Measurements from ENCODE around the gene UNC79. TPM values are rescaled to one million over a fixed set of nuclear protein-coding genes. Genes with fewer than 3 reads are reported as not detected.

Gene UNC79
- total and polyA plus RNA-seq, 3 donors from 2014 or later: 4.3 to 10.7 (median 5.5) TPM

- Histone ChIP-seq H3K36me3 (ENCODE audit: low read depth, missing control alignments) (no peaks in the 10 kb centered on the region), H3K4me3 (no peak overlapping the region), H3K27me3 (no peaks in the 10 kb centered on the region), H3K27ac (no peak overlapping the region), H3K9me3 (no peaks in the 10 kb centered on the region), H3K4me1 (no peaks in the 10 kb centered on the region)
- TF ChIP-seq POLR2A (IDR thresholded peaks at IDR 0.05) (no peak), CTCF (IDR thresholded peaks at IDR 0.05) (no peak)
- DNase-seq: no peak
- intact Hi-C loops (cut with DNase I; ENCODE audit: low total_unique reads): no loop called here
These were observed 232.6 kb downstream of the UNC79 start for GRCh38 chr14:93663317-93663716.

GRCh38 chr14:93665169-93665568, 234.4 kb downstream of the UNC79 start:
- intact Hi-C loops (cut with DNase I; ENCODE audit: low total_unique reads): no loop called here
- DNase-seq: no peak
- no peak for TF ChIP-seq POLR2A (IDR thresholded peaks at IDR 0.05)
- TF ChIP-seq CTCF (IDR thresholded peaks at IDR 0.05): no peak
- Histone ChIP-seq H3K4me3 (no peak overlapping the region), H3K27ac (no peak overlapping the region), H3K36me3 (ENCODE audit: low read depth, missing control alignments) (no peaks in the 10 kb centered on the region), H3K27me3 (no peaks in the 10 kb centered on the region), H3K9me3 (no peaks in the 10 kb centered on the region), H3K4me1 (no peaks in the 10 kb centered on the region)

GRCh38 chr14:93669632-93670031, 238.9 kb downstream of the UNC79 start:
- Histone ChIP-seq H3K27ac (no peak overlapping the region), H3K27me3 (no peaks in the 10 kb centered on the region), H3K9me3 (no peaks in the 10 kb centered on the region), H3K4me3 (no peak overlapping the region), H3K36me3 (ENCODE audit: low read depth, missing control alignments) (no peaks in the 10 kb centered on the region), H3K4me1 (no peaks in the 10 kb centered on the region)
- TF ChIP-seq POLR2A (IDR thresholded peaks at IDR 0.05): no peak
- no peak for TF ChIP-seq CTCF (IDR thresholded peaks at IDR 0.05)
- intact Hi-C loops (cut with DNase I; ENCODE audit: low total_unique reads): no loop called here
- DNase-seq: no peak
- 87% methylated on average over 4 of the region's 4 CpGs for WGBS, 2 donors

GRCh38 chr14:93674343-93674742, 243.6 kb downstream of the UNC79 start:
- Histone ChIP-seq H3K4me3 (no peak overlapping the region), H3K9me3 (no peaks in the 10 kb centered on the region), H3K27me3 (no peaks in the 10 kb centered on the region), H3K36me3 (ENCODE audit: low read depth, missing control alignments) (no peaks in the 10 kb centered on the region), H3K4me1 (no peaks in the 10 kb centered on the region), H3K27ac (no peak overlapping the region)
- intact Hi-C loops (cut with DNase I; ENCODE audit: low total_unique reads): no loop called here
- 100% methylated on average over 1 of the region's 1 CpG for WGBS, 2 donors
- TF ChIP-seq POLR2A (IDR thresholded peaks at IDR 0.05): no peak
- TF ChIP-seq CTCF (IDR thresholded peaks at IDR 0.05): no peak
- DNase-seq: no peak

GRCh38 chr14:93675651-93676050, 244.9 kb downstream of the UNC79 start:
- Histone ChIP-seq H3K4me1 (no peaks in the 10 kb centered on the region), H3K27ac (no peak overlapping the region), H3K4me3 (no peak overlapping the region), H3K9me3 (no peaks in the 10 kb centered on the region), H3K36me3 (ENCODE audit: low read depth, missing control alignments) (no peaks in the 10 kb centered on the region), H3K27me3 (no peaks in the 10 kb centered on the region)
- intact Hi-C loops (cut with DNase I; ENCODE audit: low total_unique reads): no loop called here
- TF ChIP-seq CTCF (IDR thresholded peaks at IDR 0.05) (no peak), POLR2A (IDR thresholded peaks at IDR 0.05) (no peak)
- no peak for DNase-seq

Measured in testis (tissue), 3 donors.